H9 (cell line): ENCODE results near the gene TRPC4AP. TPM values are rescaled to one million over a fixed set of nuclear protein-coding genes. Genes with fewer than 3 reads are reported as not detected.

Experiments
- DNase-seq: peaks from one replicate; pipeline ENCODE4 v3.0.0-alpha.2; 2017
- H2AFZ ChIP-seq: one replicate; pipeline ENCODE4 v1.6.1; 2013; ENCODE audit warnings: mild to moderate bottlenecking, low read length, control low read depth, moderate library complexity
- H2AK5ac ChIP-seq: 2 replicates; pipeline ENCODE4 v1.6.1; 2013; ENCODE audit warnings: low read length, control low read depth, mixed read lengths; ENCODE audit not compliant: insufficient read length
- H2BK120ac ChIP-seq: one replicate; pipeline ENCODE4 v1.6.1; 2013; ENCODE audit warnings: low read depth, mild to moderate bottlenecking, low read length, control low read depth, inconsistent platforms; ENCODE audit not compliant: poor library complexity, severe bottlenecking
- H2BK12ac ChIP-seq: 2 replicates; pipeline ENCODE4 v1.6.1; 2013; ENCODE audit warnings: low read length, control low read depth, mixed read lengths, low read depth; ENCODE audit not compliant: insufficient read length
- H2BK15ac ChIP-seq: 2 replicates; pipeline ENCODE4 v1.6.1; 2013; ENCODE audit warnings: low read depth, low read length, control low read depth
- H2BK20ac ChIP-seq: one replicate; pipeline ENCODE4 v1.6.1; 2013; ENCODE audit warnings: low read depth, mild to moderate bottlenecking, low read length, control low read depth, inconsistent platforms; ENCODE audit not compliant: poor library complexity, severe bottlenecking
- H2BK5ac ChIP-seq: 2 replicates; pipeline ENCODE4 v1.6.1; 2013; ENCODE audit warnings: low read length, control low read depth, mixed read lengths; ENCODE audit not compliant: insufficient read length
- H3K14ac ChIP-seq: 2 replicates; pipeline ENCODE4 v1.6.1; 2013; ENCODE audit warnings: low read length, control low read depth; ENCODE audit not compliant: insufficient read depth
- H3K18ac ChIP-seq: 2 replicates; pipeline ENCODE4 v1.6.1; 2013; ENCODE audit warnings: low read depth, mild to moderate bottlenecking, mixed read lengths, low read length, control low read depth; ENCODE audit not compliant: insufficient read length
- H3K23ac ChIP-seq: 2 replicates; pipeline ENCODE4 v1.6.1; 2013; ENCODE audit warnings: low read length, control low read depth, mixed read lengths, low read depth; ENCODE audit not compliant: insufficient read length
- H3K23me2 ChIP-seq: 2 replicates; pipeline ENCODE4 v1.6.1; 2013; ENCODE audit warnings: low read depth, mild to moderate bottlenecking, mixed read lengths, low read length, control low read depth; ENCODE audit not compliant: insufficient read length, poor library complexity, severe bottlenecking
- H3K27ac ChIP-seq: 2 replicates; pipeline ENCODE4 v1.5.1; 2013; ENCODE audit warnings: low read length, control low read depth, mixed read lengths, low read depth; ENCODE audit not compliant: insufficient read length
- H3K27me3 ChIP-seq: 2 replicates; pipeline ENCODE4 v1.6.1; 2013; ENCODE audit warnings: low read length, control low read depth, inconsistent platforms; ENCODE audit not compliant: insufficient read depth
- H3K4ac ChIP-seq: 2 replicates; pipeline ENCODE4 v1.6.1; 2013; ENCODE audit warnings: low read depth, mild to moderate bottlenecking, control low read depth, inconsistent platforms, low read length, moderate library complexity
- H3K4me1 ChIP-seq: 2 replicates; pipeline ENCODE4 v1.6.1; 2013; ENCODE audit warnings: low read length, control low read depth, inconsistent platforms; ENCODE audit not compliant: insufficient read depth
- H3K4me2 ChIP-seq: 2 replicates; pipeline ENCODE4 v1.6.1; 2013; ENCODE audit warnings: low read length, control low read depth, mixed read lengths; ENCODE audit not compliant: insufficient read length, insufficient read depth
- H3K56ac ChIP-seq: 2 replicates; pipeline ENCODE4 v1.6.1; 2013; ENCODE audit warnings: low read depth, mild to moderate bottlenecking, mixed read lengths, low read length, control low read depth; ENCODE audit not compliant: insufficient read length
- H3K79me1 ChIP-seq: 2 replicates; pipeline ENCODE4 v1.6.1; 2013; ENCODE audit warnings: low read depth, mild to moderate bottlenecking, moderate library complexity, low read length, control low read depth, inconsistent platforms; ENCODE audit not compliant: insufficient read depth, poor library complexity, severe bottlenecking
- H3K79me2 ChIP-seq: 2 replicates; pipeline ENCODE4 v1.6.1; 2013; ENCODE audit warnings: low read length, control low read depth, inconsistent platforms; ENCODE audit not compliant: insufficient read depth
- H3K9ac ChIP-seq: 2 replicates; pipeline ENCODE4 v1.6.1; 2013; ENCODE audit warnings: low read length, control low read depth, mixed read lengths; ENCODE audit not compliant: insufficient read length; ENCODE audit errors: extremely low read depth
- H3K9me3 ChIP-seq: one replicate; pipeline ENCODE4 v1.6.1; 2013; ENCODE audit warnings: low read depth, low read length, inconsistent platforms; ENCODE audit not compliant: control insufficient read depth
- H3T11ph ChIP-seq: one replicate; pipeline ENCODE4 v1.6.1; 2013; ENCODE audit warnings: mild to moderate bottlenecking, low read length, control low read depth, inconsistent platforms
- H4K20me1 ChIP-seq: one replicate; pipeline ENCODE4 v1.6.1; 2013; ENCODE audit not compliant: control insufficient read depth, insufficient read length, insufficient read depth
- H4K5ac ChIP-seq: 2 replicates; pipeline ENCODE4 v1.6.1; 2013; ENCODE audit warnings: low read depth, mild to moderate bottlenecking, mixed read lengths, low read length, control low read depth; ENCODE audit not compliant: insufficient read length
- H4K8ac ChIP-seq: replicated peaks from 2 replicates; pipeline ENCODE4 v1.6.1; 2013; ENCODE audit warnings: low read length, control low read depth, mixed read lengths, low read depth; ENCODE audit not compliant: insufficient read length
- H4K91ac ChIP-seq: 2 replicates; pipeline ENCODE4 v1.6.1; 2013; ENCODE audit warnings: low read depth, mild to moderate bottlenecking, moderate library complexity, mixed read lengths, low read length, control low read depth; ENCODE audit not compliant: insufficient read length
- H3K27ac Mint-ChIP-seq, 3 experiments: 2 replicates in 2 of 3; 3 replicates in 1 of 3; pipeline ENCODE4 v1.8.0; 2020 to 2021; ENCODE audit warnings: mixed read lengths in 3 of 3, mild to moderate bottlenecking in 1 of 3, moderate library complexity in 1 of 3
- H3K27me3 Mint-ChIP-seq: 2 replicates; pipeline ENCODE4 v1.8.0; 2021; ENCODE audit warnings: low read depth, mild to moderate bottlenecking, moderate library complexity, mixed read lengths
- H3K36me3 Mint-ChIP-seq, 3 experiments: 2 replicates in 2 of 3; 3 replicates in 1 of 3; pipeline ENCODE4 v1.8.0; 2020 to 2021; ENCODE audit warnings: low read depth in 3 of 3, mixed read lengths in 3 of 3; ENCODE audit not compliant: insufficient read depth in 1 of 3
- H3K4me1 Mint-ChIP-seq, 2 experiments: 2 replicates each; pipeline ENCODE4 v1.8.0; 2020; ENCODE audit warnings: mixed read lengths in 2 of 2
- H3K4me3 Mint-ChIP-seq, 2 experiments: 2 replicates in 1 of 2; 3 replicates in 1 of 2; pipeline ENCODE4 v1.8.0; 2020 to 2021; ENCODE audit warnings: mild to moderate bottlenecking in 2 of 2, mixed read lengths in 2 of 2, moderate library complexity in 1 of 2
- H3K9me3 Mint-ChIP-seq, 2 experiments: 2 replicates in 1 of 2; 3 replicates in 1 of 2; pipeline ENCODE4 v1.8.0; 2020; ENCODE audit warnings: mild to moderate bottlenecking in 2 of 2, mixed read lengths in 2 of 2, moderate library complexity in 1 of 2
- WGBS: extraction: QIAGEN DNeasy Blood & Tissue Kit; methylation state at CpG from one replicate; pipeline ENCODE4 v1.1.7; 2013; ENCODE audit warnings: missing lambda C conversion rate, low lambda C conversion rate, mixed read lengths; ENCODE audit not compliant: insufficient read length; ENCODE audit errors: extremely low coverage; 5-methylcytosine and 5-hydroxymethylcytosine counted together
- total RNA-seq: library from RNA; stranded (reverse); gene quantifications from 2 replicates; pipeline ENCODE4 v1.2.1, GENCODE V29; 2021
- TF ChIP-seq, protein P1 (sequence below): fragments of 200-600 bp; sonication (generic); conservative IDR thresholded peaks from 3 replicates; pipeline ENCODE4 v1.8.0; 2021; ENCODE audit warnings: antibody characterized with exemption, mild to moderate bottlenecking

Gene TRPC4AP
- total RNA-seq, 1 experiment from 2014 or later, result 93.9 TPM

DNA sequence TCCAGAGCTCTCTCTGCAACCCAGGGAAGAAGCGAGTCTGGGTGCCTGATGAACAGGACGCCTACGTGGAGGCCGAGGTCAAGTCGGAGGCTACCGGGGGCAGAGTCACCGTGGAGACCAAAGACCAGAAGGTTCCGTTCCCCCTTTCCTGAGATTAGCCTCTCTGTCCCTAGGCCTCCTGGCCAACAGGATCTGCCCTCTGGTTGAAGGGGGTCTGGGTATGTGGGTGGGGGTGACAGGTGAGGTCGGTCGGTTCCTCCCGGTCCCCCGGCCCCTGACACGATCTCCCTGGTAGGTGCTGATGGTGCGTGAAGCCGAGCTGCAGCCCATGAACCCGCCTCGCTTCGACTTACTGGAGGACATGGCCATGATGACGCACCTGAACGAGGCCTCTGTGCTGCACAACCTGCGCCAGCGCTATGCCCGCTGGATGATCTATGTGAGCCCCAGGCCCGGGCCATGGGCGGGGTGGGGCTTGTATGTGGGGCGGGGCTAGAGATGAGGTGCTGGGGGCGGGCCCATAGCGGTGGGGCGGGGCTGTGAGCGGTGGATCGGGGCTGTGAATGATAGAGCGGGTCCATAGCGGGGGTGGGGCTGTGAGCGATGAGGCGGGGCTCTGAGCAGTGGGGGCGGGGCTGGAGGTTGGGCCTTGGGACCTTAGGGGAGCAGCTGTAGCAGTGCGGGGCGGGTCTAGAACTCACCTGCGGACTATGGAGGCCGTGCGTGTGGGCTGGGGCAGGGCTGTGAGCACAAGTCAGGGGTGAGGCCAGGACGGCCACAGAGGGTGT is 113.0 kb downstream of the TRPC4AP start:
- Histone ChIP-seq H3K56ac (no peak overlapping the region), H3K23ac (no peak overlapping the region), H3K27me3 (no peaks in the 10 kb centered on the region), H3K4me2 (no peak overlapping the region), H4K91ac (no peak overlapping the region), H4K20me1 (no peaks in the 10 kb centered on the region), H2BK5ac (no peak overlapping the region), H3K27ac (no peak overlapping the region), H4K8ac (no peak overlapping the region), H3K18ac (no peak overlapping the region), H3K4ac (no peak overlapping the region), H2BK12ac (no peak overlapping the region), H3K9ac (no peak overlapping the region), H3K79me1 (no peaks in the 10 kb centered on the region), H3K9me3 (no peaks in the 10 kb centered on the region), H2AFZ (no peak overlapping the region), H4K5ac (no peak overlapping the region), H3K23me2 (no peaks in the 10 kb centered on the region), H3K14ac (no peak overlapping the region), H2AK5ac (no peak overlapping the region), H3K4me1 (peaks cover 8% of the 10 kb centered on the region; the same call in 1 of the 2 replicates), H2BK120ac (no peak overlapping the region), H2BK15ac (no peak overlapping the region), H3T11ph (no peak overlapping the region), H2BK20ac (no peak overlapping the region), H3K79me2 (no peaks in the 10 kb centered on the region)
- H3K36me3 Mint-ChIP-seq, result no peaks in the 10 kb centered on the region
- TF ChIP-seq, protein P1, sequence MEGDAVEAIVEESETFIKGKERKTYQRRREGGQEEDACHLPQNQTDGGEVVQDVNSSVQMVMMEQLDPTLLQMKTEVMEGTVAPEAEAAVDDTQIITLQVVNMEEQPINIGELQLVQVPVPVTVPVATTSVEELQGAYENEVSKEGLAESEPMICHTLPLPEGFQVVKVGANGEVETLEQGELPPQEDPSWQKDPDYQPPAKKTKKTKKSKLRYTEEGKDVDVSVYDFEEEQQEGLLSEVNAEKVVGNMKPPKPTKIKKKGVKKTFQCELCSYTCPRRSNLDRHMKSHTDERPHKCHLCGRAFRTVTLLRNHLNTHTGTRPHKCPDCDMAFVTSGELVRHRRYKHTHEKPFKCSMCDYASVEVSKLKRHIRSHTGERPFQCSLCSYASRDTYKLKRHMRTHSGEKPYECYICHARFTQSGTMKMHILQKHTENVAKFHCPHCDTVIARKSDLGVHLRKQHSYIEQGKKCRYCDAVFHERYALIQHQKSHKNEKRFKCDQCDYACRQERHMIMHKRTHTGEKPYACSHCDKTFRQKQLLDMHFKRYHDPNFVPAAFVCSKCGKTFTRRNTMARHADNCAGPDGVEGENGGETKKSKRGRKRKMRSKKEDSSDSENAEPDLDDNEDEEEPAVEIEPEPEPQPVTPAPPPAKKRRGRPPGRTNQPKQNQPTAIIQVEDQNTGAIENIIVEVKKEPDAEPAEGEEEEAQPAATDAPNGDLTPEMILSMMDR, result no peak
- peak overlapping the region in 1 of 2 experiments; percentile 35; a peak in 1 of 5 replicates for H3K4me3 Mint-ChIP-seq
- peaks cover 0 to 8% of the 10 kb centered on the region in 2 experiments; a peak in 2 of 5 replicates for H3K9me3 Mint-ChIP-seq
- H3K4me1 Mint-ChIP-seq, result peaks cover 57% of the 10 kb centered on the region in 2 experiments
- H3K27me3 Mint-ChIP-seq, result peaks cover 96% of the 10 kb centered on the region
- no peak overlapping the region; a peak in 1 of 7 replicates for H3K27ac Mint-ChIP-seq
- no CpG with 5 or more reads among the region's 42 CpGs for WGBS
- peak; percentile 98 for DNase-seq
